ENCODE data around the gene BCAS3. TPM values are rescaled to one million over a fixed set of nuclear protein-coding genes. Genes with fewer than 3 reads are reported as not detected.
"Not testable (repeated sequence)": the region's sequence is repeated elsewhere in the genome, so short reads cannot be mapped to it uniquely, and the experiment has no call there.

The BCAS3 gene
- total RNA-seq, 1 donor from 2014 or later: 14.5 TPM

- Histone ChIP-seq H3K9me3 (ENCODE audit: insufficient read depth, low read depth, low read length) (no peaks in the 10 kb centered on the region), H3K27me3 (ENCODE audit: insufficient read depth, low read length) (no peaks in the 10 kb centered on the region), H3K4me3 (ENCODE audit: insufficient read depth, low read depth, low read length) (no peak overlapping the region), H2AFZ (ENCODE audit: low read depth, low read length) (no peak overlapping the region), H3K79me2 (ENCODE audit: insufficient read depth, low read length) (no peaks in the 10 kb centered on the region), H3K9ac (ENCODE audit: low read length) (no peak overlapping the region), H3K27ac (ENCODE audit: low read depth, low read length) (no peak overlapping the region), H4K20me1 (ENCODE audit: insufficient read depth, low read length) (no peaks in the 10 kb centered on the region), H3K4me1 (ENCODE audit: insufficient read depth, low read length) (no peaks in the 10 kb centered on the region), H3K36me3 (ENCODE audit: insufficient read depth, low read length) (no peaks in the 10 kb centered on the region), H3K4me2 (ENCODE audit: low read length) (no peak overlapping the region)
- no peak overlapping the region for H3K27ac Mint-ChIP-seq (ENCODE audit: unreplicated experiment)
- H3K27me3 Mint-ChIP-seq (ENCODE audit: low read depth, unreplicated experiment): no peaks in the 10 kb centered on the region
- DNase-seq (ENCODE audit: low read depth) (no peak), FAIRE-seq (no peak)
- H3K4me3 Mint-ChIP-seq (ENCODE audit: unreplicated experiment): no peak overlapping the region
- H3K4me1 Mint-ChIP-seq (ENCODE audit: low read depth, unreplicated experiment): no peaks in the 10 kb centered on the region
- peaks cover 10% of the 10 kb centered on the region for H3K36me3 Mint-ChIP-seq (ENCODE audit: low read depth, unreplicated experiment)
- H3K9me3 Mint-ChIP-seq (ENCODE audit: unreplicated experiment): no peaks in the 10 kb centered on the region
- TF ChIP-seq CTCF (IDR thresholded peaks at IDR 0.05; ENCODE audit: insufficient read depth, low read depth, low read length) (no peak), EZH2 (IDR thresholded peaks at IDR 0.05; ENCODE audit: insufficient read depth, low read length) (no peak)
Measured at GRCh38 chr17:60770946-60771422, 93.3 kb downstream of the BCAS3 start.

- not testable (repeated sequence) for H3K27me3 Mint-ChIP-seq (ENCODE audit: low read depth, unreplicated experiment); H3K36me3 Mint-ChIP-seq (ENCODE audit: low read depth, unreplicated experiment); H3K4me2 ChIP-seq (ENCODE audit: low read length); H3K4me1 Mint-ChIP-seq (ENCODE audit: low read depth, unreplicated experiment); FAIRE-seq; H3K4me1 ChIP-seq (ENCODE audit: insufficient read depth, low read length); H3K36me3 ChIP-seq (ENCODE audit: insufficient read depth, low read length); H3K9me3 Mint-ChIP-seq (ENCODE audit: unreplicated experiment); H2AFZ ChIP-seq (ENCODE audit: low read depth, low read length); H3K27me3 ChIP-seq (ENCODE audit: insufficient read depth, low read length); H3K4me3 Mint-ChIP-seq (ENCODE audit: unreplicated experiment); H3K9me3 ChIP-seq (ENCODE audit: insufficient read depth, low read depth, low read length); DNase-seq (ENCODE audit: low read depth); H3K79me2 ChIP-seq (ENCODE audit: insufficient read depth, low read length); H3K27ac Mint-ChIP-seq (ENCODE audit: unreplicated experiment); H4K20me1 ChIP-seq (ENCODE audit: insufficient read depth, low read length); H3K9ac ChIP-seq (ENCODE audit: low read length); H3K27ac ChIP-seq (ENCODE audit: low read depth, low read length); H3K4me3 ChIP-seq (ENCODE audit: insufficient read depth, low read depth, low read length)
Measured at GRCh38 chr17:60771621-60772020, 94.0 kb downstream of the BCAS3 start.

DNA sequence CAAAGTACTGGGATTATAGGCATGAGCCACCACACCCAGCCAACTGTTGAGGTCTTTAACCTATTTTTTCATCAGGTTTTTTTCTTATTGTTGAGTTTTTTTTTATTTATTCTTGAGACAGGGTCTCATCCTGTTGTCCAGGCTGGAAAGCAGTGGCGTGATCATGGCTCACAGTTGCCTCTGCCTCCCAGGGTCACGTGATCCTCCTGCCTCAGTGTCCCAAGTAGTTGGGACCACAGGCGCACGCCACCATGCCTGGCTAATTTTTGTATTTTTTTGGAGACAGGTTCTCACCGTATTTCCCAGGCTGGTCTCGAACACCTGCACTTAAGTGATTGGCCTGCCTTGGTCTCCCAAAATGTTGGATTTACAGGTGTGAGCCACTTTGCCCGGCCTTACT lies 95.9 kb downstream of the BCAS3 start:
- no peaks in the 10 kb centered on the region for H3K9me3 ChIP-seq (ENCODE audit: insufficient read depth, low read depth, low read length)
- no peaks in the 10 kb centered on the region for H3K4me1 ChIP-seq (ENCODE audit: insufficient read depth, low read length)
- FAIRE-seq: no peak
- H3K27me3 ChIP-seq (ENCODE audit: insufficient read depth, low read length): no peaks in the 10 kb centered on the region
- no peak for DNase-seq (ENCODE audit: low read depth)
- peaks cover under 1% of the 10 kb centered on the region for H3K36me3 Mint-ChIP-seq (ENCODE audit: low read depth, unreplicated experiment)
- H3K4me1 Mint-ChIP-seq (ENCODE audit: low read depth, unreplicated experiment): no peaks in the 10 kb centered on the region
- no peaks in the 10 kb centered on the region for H3K79me2 ChIP-seq (ENCODE audit: insufficient read depth, low read length)
- no peak overlapping the region for H2AFZ ChIP-seq (ENCODE audit: low read depth, low read length)
- H3K36me3 ChIP-seq (ENCODE audit: insufficient read depth, low read length): no peaks in the 10 kb centered on the region
- H3K9me3 Mint-ChIP-seq (ENCODE audit: unreplicated experiment): no peaks in the 10 kb centered on the region
- no peak overlapping the region for H3K4me3 Mint-ChIP-seq (ENCODE audit: unreplicated experiment)
- H4K20me1 ChIP-seq (ENCODE audit: insufficient read depth, low read length): no peaks in the 10 kb centered on the region
- TF ChIP-seq CTCF (IDR thresholded peaks at IDR 0.05; ENCODE audit: insufficient read depth, low read depth, low read length) (no peak), EZH2 (IDR thresholded peaks at IDR 0.05; ENCODE audit: insufficient read depth, low read length) (no peak)
- no peak overlapping the region for H3K4me3 ChIP-seq (ENCODE audit: insufficient read depth, low read depth, low read length)
- no peak overlapping the region for H3K27ac Mint-ChIP-seq (ENCODE audit: unreplicated experiment)
- H3K4me2 ChIP-seq (ENCODE audit: low read length): no peak overlapping the region
- no peak overlapping the region for H3K9ac ChIP-seq (ENCODE audit: low read length)
- no peaks in the 10 kb centered on the region for H3K27me3 Mint-ChIP-seq (ENCODE audit: low read depth, unreplicated experiment)
- H3K27ac ChIP-seq (ENCODE audit: low read depth, low read length): no peak overlapping the region
